ENCODE data around the gene CSF3R. TPM values are rescaled to one million over a fixed set of nuclear protein-coding genes. Genes with fewer than 3 reads are reported as not detected.

CSF3R gene
- total and polyA plus RNA-seq, 9 of the 15 experiments (the other 6 are each of a cell fraction or from before 2014, with no cell fraction given) = 0.21 to 0.86 (median 0.40) TPM; not detected in 1

DNA sequence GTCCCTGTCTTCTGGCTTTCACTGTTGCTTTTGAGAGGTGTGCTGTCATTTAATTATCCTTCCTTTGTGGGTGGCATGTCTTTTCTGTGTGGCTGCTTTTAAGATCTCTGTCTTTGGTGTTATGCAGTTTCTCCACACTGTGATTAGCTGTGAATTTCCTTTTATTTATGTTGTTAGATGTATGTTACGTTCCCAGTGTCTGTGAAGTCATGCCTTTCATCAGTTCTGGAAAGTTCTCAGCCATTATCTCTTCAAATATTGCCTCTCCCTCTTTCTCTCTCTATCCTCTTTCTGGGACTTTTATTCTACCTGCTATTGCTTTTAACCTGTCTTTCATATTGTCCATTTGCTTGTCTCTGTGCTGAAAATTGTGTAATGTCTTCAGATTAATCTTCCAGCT, 21.0 kb upstream of the CSF3R start:
- H3K27ac ChIP-seq (ENCODE audit: extremely low read depth, low read depth, low read length) = no peak overlapping the region
- DNase-seq (ENCODE audit: extremely low read depth in 1 of 4, low spot score in 3 of 4) (no peak), ATAC-seq (no peak), FAIRE-seq (no peak)
- ChIA-PET POLR2A (no interaction called here), CTCF (ENCODE audit: low intra/inter-chr PET ratio) (no interaction called here)
- H3K4me3 ChIP-seq = no peak overlapping the region
- H3K36me3 ChIP-seq (ENCODE audit: control insufficient read depth, insufficient read depth, low read length) = no peaks in the 10 kb centered on the region
- H4K20me1 ChIP-seq (replicated peaks; ENCODE audit: control insufficient read depth, insufficient read depth, low read length) = no peaks in the 10 kb centered on the region
- in situ Hi-C loops (cut with MboI) (no loop called here), intact Hi-C loops (cut with micrococcal nuclease) (no loop called here)
- H3K9me1 ChIP-seq (ENCODE audit: control insufficient read depth, insufficient read depth, low read length) = no peaks in the 10 kb centered on the region
- no peaks in the 10 kb centered on the region for H3K9me3 ChIP-seq (replicated peaks; ENCODE audit: control insufficient read depth, insufficient read depth, low read depth, low read length)
- no peak overlapping the region for H3K4me2 ChIP-seq (ENCODE audit: insufficient read depth, low read length)
- H3K27me3 ChIP-seq (ENCODE audit: control insufficient read depth in 2 of 2, insufficient read depth in 2 of 2, low read length in 2 of 2) = peaks cover 3 to 7% of the 10 kb centered on the region in 2 experiments; a peak in 3 of 5 replicates
- no TSS peak for BruUV-seq (replicated peaks)
- H2AFZ ChIP-seq (ENCODE audit: low read depth, low read length) = no peak overlapping the region
- no peak for TF ChIP-seq XRCC4 (IDR thresholded peaks at IDR 0.05; ENCODE audit: extremely low read depth, insufficient read depth, insufficient read length)
- TF ChIP-seq SRSF3 (IDR thresholded peaks at IDR 0.05; ENCODE audit: insufficient read depth, low read length) = no peak
- no peaks in the 10 kb centered on the region for H3K79me2 ChIP-seq (ENCODE audit: control insufficient read depth, insufficient read depth, low read length)
- WGBS (ENCODE audit: insufficient coverage, low coverage, missing lambda C conversion rate) = 9% methylated on average over 1 of the region's 1 CpG
- H3K4me1 ChIP-seq (replicated peaks in 1 of 2; ENCODE audit: control insufficient read depth in 2 of 2, insufficient read depth in 2 of 2, low read length in 2 of 2) = no peaks in the 10 kb centered on the region; a peak in 1 of 5 replicates
- no peak overlapping the region for H3K9ac ChIP-seq (ENCODE audit: insufficient read depth in 1 of 2, low read depth in 2 of 2, low read length in 2 of 2)

DNA sequence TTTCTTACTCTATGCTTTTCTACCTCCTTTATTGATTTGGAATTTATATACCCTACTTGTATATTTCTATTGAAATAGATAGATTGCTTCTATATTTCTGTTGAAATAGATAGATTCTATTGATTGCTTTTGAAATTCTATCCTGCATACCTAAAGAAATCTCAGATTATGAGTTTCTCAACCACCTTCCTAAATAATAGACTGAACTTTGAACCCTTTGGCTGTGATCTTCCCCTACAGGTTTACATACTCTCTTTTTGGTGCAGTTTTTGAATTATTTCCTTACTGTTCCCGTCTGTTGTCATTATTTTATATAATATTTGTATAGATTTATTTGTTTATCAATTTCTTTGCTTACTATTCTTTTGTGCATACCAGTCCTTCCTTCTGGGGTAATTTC, 20.4 kb upstream of the CSF3R start:
- H4K20me1 ChIP-seq (replicated peaks; ENCODE audit: control insufficient read depth, insufficient read depth, low read length) = no peaks in the 10 kb centered on the region
- no peak for FAIRE-seq
- H3K4me3 ChIP-seq = no peak overlapping the region
- H2AFZ ChIP-seq (ENCODE audit: low read depth, low read length) = no peak overlapping the region
- H3K4me1 ChIP-seq (replicated peaks in 1 of 2; ENCODE audit: control insufficient read depth in 2 of 2, insufficient read depth in 2 of 2, low read length in 2 of 2) = no peaks in the 10 kb centered on the region; a peak in 1 of 5 replicates
- H3K36me3 ChIP-seq (ENCODE audit: control insufficient read depth, insufficient read depth, low read length) = no peaks in the 10 kb centered on the region
- H3K27me3 ChIP-seq (ENCODE audit: control insufficient read depth in 2 of 2, insufficient read depth in 2 of 2, low read length in 2 of 2) = peaks cover 6 to 7% of the 10 kb centered on the region in 2 experiments; a peak in 3 of 5 replicates
- intact Hi-C loops (cut with micrococcal nuclease) = no loop called here
- no peak overlapping the region for H3K4me2 ChIP-seq (ENCODE audit: insufficient read depth, low read length)
- H3K9me1 ChIP-seq (ENCODE audit: control insufficient read depth, insufficient read depth, low read length) = no peaks in the 10 kb centered on the region
- BruUV-seq (replicated peaks) = no TSS peak
- 0% methylated on average over 1 of the region's 1 CpG for WGBS (ENCODE audit: insufficient coverage, low coverage, missing lambda C conversion rate)
- in situ Hi-C loops (cut with MboI) = no loop called here
- TF ChIP-seq YBX1 (IDR thresholded peaks at IDR 0.05) = no peak
- no peak for TF ChIP-seq SMARCA4 (IDR thresholded peaks at IDR 0.05)
- no peak for TF ChIP-seq MEIS2 (IDR thresholded peaks at IDR 0.05; ENCODE audit: partially characterized antibody)
- ATAC-seq = no peak
- no peak overlapping the region for H3K9ac ChIP-seq (ENCODE audit: insufficient read depth in 1 of 2, low read depth in 2 of 2, low read length in 2 of 2)
- H3K79me2 ChIP-seq (ENCODE audit: control insufficient read depth, insufficient read depth, low read length) = no peaks in the 10 kb centered on the region
- ChIA-PET POLR2A (interaction anchor here (0.8 to 1.6 kb wide), 2 partner anchors 16 to 320 kb away, joined by 3 to 4 read pairs; no protein-coding TSS in a partner anchor), CTCF (ENCODE audit: low intra/inter-chr PET ratio) (no interaction called here)
- no peak for DNase-seq (ENCODE audit: extremely low read depth in 1 of 4, low spot score in 3 of 4)
- no peaks in the 10 kb centered on the region for H3K9me3 ChIP-seq (replicated peaks; ENCODE audit: control insufficient read depth, insufficient read depth, low read depth, low read length)
- H3K27ac ChIP-seq (ENCODE audit: extremely low read depth, low read depth, low read length) = no peak overlapping the region

Measured in K562 (cell line).